Type B pancreatic cell (in vitro differentiated cells): ENCODE data around the gene DCC. TPM values are rescaled to one million over a fixed set of nuclear protein-coding genes. Genes with fewer than 3 reads are reported as not detected.

Experiments used
- DNase-seq: peaks from one replicate; pipeline ENCODE4 v3.0.0; 2021; ENCODE audit warnings: mixed read lengths; ENCODE audit not compliant: unreplicated experiment; ENCODE audit errors: extremely low spot score
- H3K27ac Mint-ChIP-seq: 2 replicates; pipeline ENCODE4 v1.8.0; 2021; ENCODE audit warnings: mild to moderate bottlenecking, mixed read lengths
- H3K27me3 Mint-ChIP-seq: 2 replicates; pipeline ENCODE4 v1.8.0; 2021; ENCODE audit warnings: mixed read lengths
- H3K36me3 Mint-ChIP-seq: 2 replicates; pipeline ENCODE4 v1.8.0; 2021; ENCODE audit warnings: mixed read lengths
- H3K4me1 Mint-ChIP-seq: one replicate; pipeline ENCODE4 v1.8.0; 2021; ENCODE audit warnings: mixed read lengths; ENCODE audit not compliant: unreplicated experiment
- H3K4me3 Mint-ChIP-seq: 2 replicates; pipeline ENCODE4 v1.8.0; 2021; ENCODE audit warnings: mild to moderate bottlenecking, mixed read lengths
- H3K9me3 Mint-ChIP-seq: 2 replicates; pipeline ENCODE4 v1.8.0; 2021; ENCODE audit warnings: mixed read lengths
- CTCF ChIP-seq: fragments of 200-600 bp; sonication (generic); conservative IDR thresholded peaks from 2 replicates; pipeline ENCODE4 v1.5.0; 2021; ENCODE audit warnings: antibody characterized with exemption, mild to moderate bottlenecking
- total RNA-seq: library from RNA; stranded (reverse); gene quantifications from 2 replicates; pipeline ENCODE4 v1.2.1, GENCODE V29; 2021; ENCODE audit warnings: low replicate concordance

DCC gene
- total RNA-seq, 1 donor from 2014 or later, result 11.6 TPM

DNA sequence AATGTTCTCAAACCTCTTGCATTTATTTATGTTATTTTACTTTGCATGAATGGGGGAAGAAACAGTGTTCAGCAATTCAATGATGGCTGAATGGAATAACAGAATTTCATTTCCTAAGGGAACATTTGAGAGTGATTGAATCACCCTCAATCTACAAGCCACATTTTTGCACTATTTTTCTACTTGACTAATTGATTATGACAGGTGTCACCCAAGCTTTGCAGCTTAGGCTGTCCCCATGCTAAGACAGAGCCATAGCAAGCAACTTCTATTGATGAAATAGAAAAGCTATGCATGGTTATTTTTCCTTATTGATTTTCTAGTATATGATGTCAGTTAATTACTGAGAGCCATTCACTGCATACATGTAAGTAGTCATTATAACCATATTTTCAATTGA, 795.7 kb downstream of the DCC start:
- Mint-ChIP-seq H3K4me1 (no peaks in the 10 kb centered on the region), H3K9me3 (no peaks in the 10 kb centered on the region)
- TF ChIP-seq CTCF, result no peak

GRCh38 chr18:53139746-53140500, 799.9 kb downstream of the DCC start:
- no peaks in the 10 kb centered on the region for H3K4me1 Mint-ChIP-seq
- H3K27me3 Mint-ChIP-seq, result no peaks in the 10 kb centered on the region
- no peak overlapping the region for H3K4me3 Mint-ChIP-seq
- H3K27ac Mint-ChIP-seq, result peak overlapping the region; percentile 76
- TF ChIP-seq CTCF, result no peak
- H3K9me3 Mint-ChIP-seq, result peaks cover 7% of the 10 kb centered on the region
- DNase-seq, result no peak
- no peaks in the 10 kb centered on the region for H3K36me3 Mint-ChIP-seq

More for the DNA sequence above, 795.7 kb downstream of the DCC start:
- Mint-ChIP-seq H3K27ac (no peak overlapping the region), H3K4me3 (no peak overlapping the region), H3K27me3 (peaks cover 3% of the 10 kb centered on the region), H3K36me3 (no peaks in the 10 kb centered on the region)
- no peak for DNase-seq

GRCh38 chr18:53142005-53142404, 802.0 kb downstream of the DCC start:
- Mint-ChIP-seq H3K27me3 (no peaks in the 10 kb centered on the region), H3K9me3 (peaks cover 7% of the 10 kb centered on the region), H3K4me3 (no peak overlapping the region), H3K36me3 (no peaks in the 10 kb centered on the region), H3K4me1 (no peaks in the 10 kb centered on the region), H3K27ac (peak overlapping the region; percentile 78)
- DNase-seq, result no peak
- no peak for TF ChIP-seq CTCF

GRCh38 chr18:53147472-53147871, 807.5 kb downstream of the DCC start:
- H3K27me3 Mint-ChIP-seq, result peaks cover 5% of the 10 kb centered on the region
- no peak for DNase-seq
- TF ChIP-seq CTCF, result no peak
- no peaks in the 10 kb centered on the region for H3K36me3 Mint-ChIP-seq
- H3K4me1 Mint-ChIP-seq, result no peaks in the 10 kb centered on the region
- H3K4me3 Mint-ChIP-seq, result no peak overlapping the region
- no peak overlapping the region for H3K27ac Mint-ChIP-seq
- H3K9me3 Mint-ChIP-seq, result no peaks in the 10 kb centered on the region

DNA sequence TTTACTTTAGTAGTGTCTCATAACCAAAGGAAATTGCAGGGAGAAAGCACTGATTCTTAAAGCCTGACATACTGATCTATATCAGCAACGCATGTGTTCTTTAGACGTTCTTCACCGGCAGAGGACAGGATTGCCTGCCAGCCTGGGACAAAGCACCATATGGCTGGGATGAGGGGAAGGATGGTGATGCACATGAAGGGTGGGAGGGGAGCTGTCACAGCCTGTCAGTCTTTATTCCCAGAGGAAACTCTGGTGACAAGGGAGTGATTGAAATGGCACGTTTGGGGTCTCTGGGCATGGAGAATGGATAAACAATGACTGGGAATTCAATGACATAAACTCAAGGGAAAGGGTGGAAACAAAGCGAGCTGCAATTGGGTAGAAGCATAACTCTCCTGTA, 808.1 kb downstream of the DCC start:
- H3K4me3 Mint-ChIP-seq, result no peak overlapping the region
- no peak for TF ChIP-seq CTCF
- no peak for DNase-seq
- no peaks in the 10 kb centered on the region for H3K36me3 Mint-ChIP-seq
- H3K4me1 Mint-ChIP-seq, result no peaks in the 10 kb centered on the region
- H3K27ac Mint-ChIP-seq, result no peak overlapping the region
- peaks cover 5% of the 10 kb centered on the region for H3K27me3 Mint-ChIP-seq
- no peaks in the 10 kb centered on the region for H3K9me3 Mint-ChIP-seq
